AG04450 (cell line): ENCODE results near the gene TOMM70. TPM values are rescaled to one million over a fixed set of nuclear protein-coding genes. Genes with fewer than 3 reads are reported as not detected.

Experiments
- CTCF ChIA-PET: fragments of 300-600, 350-600 bp; formaldehyde crosslinking; extraction: SDS; loops from one replicate; lab custom pipeline; 2022; ENCODE audit warnings: antibody characterized with exemption, inconsistent platforms; lab: Charles Lee
- POLR2A ChIA-PET: fragments of 350-600 bp; formaldehyde crosslinking; extraction: SDS; loops from one replicate; lab custom pipeline; 2021; ENCODE audit warnings: antibody characterized with exemption, inconsistent platforms; lab: Yijun Ruan, JAX
- DNase-seq: peaks from one replicate; pipeline ENCODE4 v3.0.0-alpha.2; 2011; ENCODE audit warnings: low read depth, low spot score
- H3K27ac ChIP-seq: one replicate; pipeline ENCODE4 v1.5.1; 2012; ENCODE audit warnings: low read depth, low read length, control low read depth
- H3K27me3 ChIP-seq: one replicate; pipeline ENCODE4 v1.6.0; 2012; ENCODE audit warnings: low read length; ENCODE audit not compliant: control insufficient read depth, insufficient read depth
- H3K4me3 ChIP-seq: 2 replicates; pipeline ENCODE4 v1.5.1; 2011; ENCODE audit warnings: mild to moderate bottlenecking, low read depth, low read length, control low read depth
- H3K9me3 ChIP-seq: 2 replicates; pipeline ENCODE4 v1.5.1; 2012; ENCODE audit warnings: low read length; ENCODE audit not compliant: control insufficient read depth, insufficient read depth
- CTCF ChIP-seq: IDR thresholded peaks from 2 replicates; pipeline ENCODE4 v1.5.1; 2011; ENCODE audit warnings: low read depth, low read length, control low read depth, inconsistent platforms
- polyA plus RNA-seq: library from polyadenylated mRNA; depleted of rRNA; stranded (reverse); fragments of >200 nt; gene quantifications from 2 replicates; pipeline ENCODE4 v1.2.3, GENCODE V29; 2011

TOMM70 gene
- polyA plus RNA-seq, 1 experiment = 53.7 TPM

GRCh38 chr3:100407164-100407563 lies 6.3 kb upstream of the TOMM70 start:
- no peak for DNase-seq
- no peak for TF ChIP-seq CTCF
- CTCF ChIA-PET = no interaction called here
- POLR2A ChIA-PET = no interaction called here
- H3K9me3 ChIP-seq = peaks cover 4% of the 10 kb centered on the region; the same call in 1 of the 2 replicates
- no peak overlapping the region for H3K27ac ChIP-seq
- H3K27me3 ChIP-seq = no peaks in the 10 kb centered on the region
- no peak overlapping the region for H3K4me3 ChIP-seq

DNA sequence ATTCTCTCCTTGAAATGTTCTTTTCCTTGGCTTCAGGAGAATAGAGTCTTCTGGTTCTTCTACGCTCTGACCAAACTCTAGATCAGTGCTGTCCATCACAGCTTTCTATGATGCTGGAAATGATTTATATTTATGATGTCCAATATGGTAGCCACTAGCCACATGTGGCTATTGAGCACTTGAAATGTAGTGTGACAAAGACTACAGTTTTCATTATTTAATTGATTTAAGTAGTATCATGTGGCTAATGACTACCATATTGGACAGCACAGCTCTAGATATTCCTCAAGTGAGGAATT lies 3.3 kb upstream of the TOMM70 start:
- Histone ChIP-seq H3K9me3 (peaks cover 4% of the 10 kb centered on the region), H3K4me3 (no peak overlapping the region; the same call in 1 of the 2 replicates), H3K27me3 (no peaks in the 10 kb centered on the region), H3K27ac (no peak overlapping the region)
- TF ChIP-seq CTCF = no peak
- CTCF ChIA-PET = interaction anchor here (0.7 to 1.6 kb wide), 4 partner anchors 10 to 188 kb away, joined by 3 to 7 read pairs (median 4); no protein-coding TSS in a partner anchor
- no peak for DNase-seq
- POLR2A ChIA-PET = interaction anchor here (0.6 kb wide), 1 partner anchor 14 kb away, joined by 3 read pairs; no protein-coding TSS in a partner anchor

GRCh38 chr3:100403362-100404249 lies 2.7 kb upstream of the TOMM70 start:
- ChIA-PET CTCF (interaction anchor here (0.7 to 1.6 kb wide), 7 partner anchors 10 to 300 kb away, joined by 3 to 7 read pairs (median 5); partner anchors contain the start of gene NIT2), POLR2A (interaction anchor here (0.6 to 0.7 kb wide), 3 partner anchors 15 to 83 kb away, joined by 3 to 5 read pairs (median 5); no protein-coding TSS in a partner anchor)
- no peak overlapping the region for H3K27ac ChIP-seq
- no peaks in the 10 kb centered on the region for H3K27me3 ChIP-seq
- H3K9me3 ChIP-seq = peaks cover 4% of the 10 kb centered on the region
- H3K4me3 ChIP-seq = peak overlapping the region; percentile 41
- TF ChIP-seq CTCF = no peak
- no peak for DNase-seq

DNA sequence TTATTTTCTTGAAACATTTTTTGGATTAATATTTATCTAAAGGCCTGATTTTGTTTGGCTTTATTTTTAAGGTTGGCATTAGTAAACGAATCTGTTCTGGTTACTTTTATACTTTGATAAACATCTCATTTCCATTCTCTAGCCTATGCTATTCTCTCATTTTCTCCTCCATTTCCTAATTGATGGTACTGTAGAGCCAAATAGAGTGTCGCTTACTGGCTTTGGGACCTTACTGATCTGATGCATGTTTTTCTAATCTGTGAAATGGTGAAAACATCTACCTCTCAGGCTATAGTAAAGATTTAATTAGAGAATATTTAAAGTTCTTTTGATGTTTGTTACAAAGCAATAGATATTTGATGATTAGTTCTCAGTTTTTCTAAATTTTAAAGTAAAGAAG lies 2.0 kb upstream of the TOMM70 start:
- H3K9me3 ChIP-seq = no peaks in the 10 kb centered on the region; the same call in 1 of the 2 replicates
- H3K27me3 ChIP-seq = no peaks in the 10 kb centered on the region
- ChIA-PET POLR2A (interaction anchor here (2.3 kb wide), 1 partner anchor 89 kb away, joined by 8 read pairs; the partner anchor contains the start of gene TMEM45A), CTCF (interaction anchor here (1.3 to 2.1 kb wide), 2 partner anchors 8 to 189 kb away, joined by 4 to 7 read pairs; no protein-coding TSS in a partner anchor)
- TF ChIP-seq CTCF = no peak
- no peak overlapping the region for H3K27ac ChIP-seq
- DNase-seq = no peak
- peak overlapping the region; percentile 92 for H3K4me3 ChIP-seq

- TF ChIP-seq CTCF = no peak
- ChIA-PET CTCF (interaction anchor here (0.9 to 2.1 kb wide), 5 partner anchors 9 to 190 kb away, joined by 3 to 7 read pairs (median 4); no protein-coding TSS in a partner anchor), POLR2A (interaction anchor here (1.3 to 3.0 kb wide), 5 partner anchors 10 to 90 kb away, joined by 4 to 39 read pairs (median 6); partner anchors contain the start of genes NIT2 and TMEM45A)
- H3K27ac ChIP-seq = no peak overlapping the region
- no peaks in the 10 kb centered on the region; the same call in 1 of the 2 replicates for H3K9me3 ChIP-seq
- no peak for DNase-seq
- H3K4me3 ChIP-seq = peak overlapping the region; percentile 92
- H3K27me3 ChIP-seq = no peaks in the 10 kb centered on the region
Observed at GRCh38 chr3:100402256-100402655, 1.4 kb upstream of the TOMM70 start.
